BLaER1 (cell line): ENCODE data around the gene TRAPPC11.
"Not testable (repeated sequence)": the region's sequence is repeated elsewhere in the genome, so short reads cannot be mapped to it uniquely, and the experiment has no call there.

Experiments used
- H3K27ac ChIP-seq: shearing (Covaris generic); formaldehyde crosslinking; 2 replicates; pipeline ENCODE4 v1.8.1; 2022
- H3K27me3 ChIP-seq: shearing (Covaris generic); formaldehyde crosslinking; 2 replicates; pipeline ENCODE4 v1.8.1; 2022
- H3K36me3 ChIP-seq: shearing (Covaris generic); formaldehyde crosslinking; 2 replicates; pipeline ENCODE4 v1.8.1; 2022
- H3K4me1 ChIP-seq: shearing (Covaris generic); formaldehyde crosslinking; 2 replicates; pipeline ENCODE4 v1.8.1; 2022
- H3K4me2 ChIP-seq: shearing (Covaris generic); formaldehyde crosslinking; 2 replicates; pipeline ENCODE4 v1.8.1; 2022
- H3K4me3 ChIP-seq: shearing (Covaris generic); formaldehyde crosslinking; 2 replicates; pipeline ENCODE4 v1.8.1; 2022
- H3K9ac ChIP-seq: shearing (Covaris generic); formaldehyde crosslinking; 2 replicates; pipeline ENCODE4 v1.8.1; 2022
- H3K9me3 ChIP-seq: shearing (Covaris generic); formaldehyde crosslinking; 2 replicates; pipeline ENCODE4 v1.8.1; 2022
- H4K20me1 ChIP-seq: shearing (Covaris generic); formaldehyde crosslinking; 2 replicates; pipeline ENCODE4 v1.8.1; 2022
- Cebpa-rat ChIP-seq: shearing (Covaris generic); IDR thresholded peaks from 2 replicates; pipeline ENCODE4 v1.8.1; 2022

Gene TRAPPC11

DNA sequence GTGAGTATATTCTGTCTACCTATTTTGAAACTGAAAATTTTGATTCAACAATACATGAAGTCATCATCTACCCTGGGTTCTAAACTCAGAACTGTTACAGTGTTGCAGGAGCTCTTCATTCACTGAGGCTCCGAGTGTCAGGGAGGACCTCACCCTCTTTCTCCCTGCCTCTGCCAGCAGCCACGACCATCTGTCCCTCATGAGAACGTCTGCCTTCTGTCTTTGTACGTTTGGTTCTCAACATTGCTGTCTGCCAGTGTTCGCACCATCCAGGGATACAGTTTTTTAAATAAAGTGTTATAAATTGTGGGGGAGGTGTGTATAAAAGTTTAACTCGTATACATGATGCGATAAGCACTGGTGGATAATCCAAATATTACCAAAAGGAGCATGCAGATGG lies 55.5 kb downstream of the TRAPPC11 start:
- no peaks in the 10 kb centered on the region for H4K20me1 ChIP-seq
- H3K4me3 ChIP-seq: no peak overlapping the region
- H3K36me3 ChIP-seq: peaks cover 50% of the 10 kb centered on the region
- no peak overlapping the region for H3K9ac ChIP-seq
- H3K27ac ChIP-seq: no peak overlapping the region
- TF ChIP-seq Cebpa-rat: no peak
- no peak overlapping the region for H3K4me2 ChIP-seq
- H3K27me3 ChIP-seq: no peaks in the 10 kb centered on the region
- no peaks in the 10 kb centered on the region for H3K9me3 ChIP-seq
- no peaks in the 10 kb centered on the region for H3K4me1 ChIP-seq

DNA sequence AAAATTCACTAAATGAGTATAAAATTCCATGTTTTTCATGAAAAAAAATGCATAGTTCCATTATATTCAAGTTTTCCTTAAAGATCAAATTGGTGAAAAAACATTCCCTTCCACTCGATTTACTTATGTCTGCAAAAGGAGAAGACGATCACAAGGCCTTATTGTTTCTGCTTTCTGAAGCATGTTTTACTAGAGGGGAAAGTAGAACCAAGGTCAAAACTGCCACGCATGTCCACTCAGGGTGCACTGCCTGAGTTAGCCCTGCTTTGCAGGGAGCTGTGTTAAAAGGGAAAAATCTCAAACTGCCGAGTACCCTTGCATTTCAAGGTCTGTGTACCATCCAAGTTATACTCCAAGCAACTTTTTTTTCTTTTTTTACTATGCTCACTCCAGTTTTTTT lies 57.2 kb downstream of the TRAPPC11 start:
- H4K20me1 ChIP-seq: no peaks in the 10 kb centered on the region
- H3K9me3 ChIP-seq: peaks cover 4% of the 10 kb centered on the region
- H3K27ac ChIP-seq: no peak overlapping the region
- peaks cover 34% of the 10 kb centered on the region for H3K36me3 ChIP-seq
- H3K4me3 ChIP-seq: no peak overlapping the region
- H3K9ac ChIP-seq: no peak overlapping the region
- TF ChIP-seq Cebpa-rat: no peak
- H3K4me1 ChIP-seq: no peaks in the 10 kb centered on the region
- H3K4me2 ChIP-seq: no peak overlapping the region
- no peaks in the 10 kb centered on the region for H3K27me3 ChIP-seq

DNA sequence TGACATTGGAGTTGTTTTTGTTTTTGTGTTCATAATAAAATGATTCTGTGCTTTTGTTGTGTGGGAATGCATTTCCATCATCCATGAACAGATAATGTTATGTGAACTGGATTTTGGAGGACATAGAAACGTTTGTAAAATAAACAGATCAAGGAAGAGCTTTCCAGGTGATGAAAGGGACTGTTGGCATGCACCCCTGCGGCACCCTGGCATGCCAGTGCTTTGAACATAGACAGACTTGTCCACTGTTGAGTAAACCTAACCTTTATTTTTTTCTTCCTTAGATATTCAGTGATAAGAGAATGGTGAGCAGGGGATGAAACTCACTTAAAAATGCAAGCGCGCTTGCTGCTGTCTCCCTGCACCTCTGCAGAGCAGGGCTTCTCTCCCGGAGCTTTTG lies 59.8 kb downstream of the TRAPPC11 start:
- Histone ChIP-seq H3K4me2 (no peak overlapping the region), H3K9ac (no peak overlapping the region), H3K36me3 (peaks cover 11% of the 10 kb centered on the region), H3K4me1 (peaks cover 9% of the 10 kb centered on the region), H3K4me3 (no peak overlapping the region), H3K27me3 (no peaks in the 10 kb centered on the region), H3K9me3 (peaks cover 17% of the 10 kb centered on the region), H3K27ac (no peak overlapping the region), H4K20me1 (no peaks in the 10 kb centered on the region)
- TF ChIP-seq Cebpa-rat: no peak

DNA sequence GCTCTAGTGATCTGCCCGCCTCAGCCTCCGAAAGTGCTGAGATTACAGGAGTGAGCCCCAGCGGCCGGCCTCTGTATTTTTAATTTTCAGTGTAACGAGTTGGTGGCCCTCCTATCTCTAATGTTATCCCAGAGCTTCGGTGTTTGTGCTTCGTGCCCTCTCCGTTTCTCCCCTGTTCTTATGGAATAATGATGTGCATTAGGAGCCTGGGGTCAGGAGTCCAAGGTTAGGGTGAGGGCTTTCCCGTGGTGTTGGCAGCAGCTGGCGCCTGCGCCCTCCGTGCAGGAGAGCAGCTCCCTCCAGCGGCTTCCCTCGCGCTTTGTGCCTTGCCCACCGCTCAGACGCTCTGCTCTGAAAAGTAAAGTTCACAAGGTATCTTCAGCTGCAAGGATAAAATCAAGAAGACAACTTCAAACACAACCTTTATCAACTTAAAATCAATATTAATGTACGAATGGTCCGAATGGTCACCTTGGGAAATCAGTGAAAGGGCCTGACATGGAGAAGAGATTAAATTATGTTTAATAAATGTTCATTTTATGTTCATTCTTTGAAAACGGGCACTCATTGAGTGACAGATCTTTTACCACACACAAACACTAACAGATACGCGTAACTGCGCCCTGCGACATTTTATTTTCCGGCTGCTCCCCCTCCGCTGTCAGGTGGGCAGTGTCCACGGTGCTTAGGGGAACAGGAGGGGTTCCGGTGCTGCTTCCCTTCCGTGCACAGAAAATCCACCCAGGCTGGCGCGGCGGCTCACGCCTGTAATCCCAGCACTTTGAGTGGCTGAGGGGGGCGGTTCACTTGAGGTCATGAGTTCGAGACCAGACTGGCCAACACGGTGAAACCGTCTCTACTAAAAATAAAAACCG lies 62.4 kb downstream of the TRAPPC11 start:
- H3K27ac ChIP-seq: no peak overlapping the region
- no peak overlapping the region for H3K9ac ChIP-seq
- no peak for TF ChIP-seq Cebpa-rat
- no peak overlapping the region for H3K4me2 ChIP-seq
- no peaks in the 10 kb centered on the region for H3K36me3 ChIP-seq
- no peaks in the 10 kb centered on the region for H3K27me3 ChIP-seq
- no peak overlapping the region for H3K4me3 ChIP-seq
- no peaks in the 10 kb centered on the region for H4K20me1 ChIP-seq
- H3K4me1 ChIP-seq: peaks cover 15% of the 10 kb centered on the region
- H3K9me3 ChIP-seq: peaks cover 34% of the 10 kb centered on the region

DNA sequence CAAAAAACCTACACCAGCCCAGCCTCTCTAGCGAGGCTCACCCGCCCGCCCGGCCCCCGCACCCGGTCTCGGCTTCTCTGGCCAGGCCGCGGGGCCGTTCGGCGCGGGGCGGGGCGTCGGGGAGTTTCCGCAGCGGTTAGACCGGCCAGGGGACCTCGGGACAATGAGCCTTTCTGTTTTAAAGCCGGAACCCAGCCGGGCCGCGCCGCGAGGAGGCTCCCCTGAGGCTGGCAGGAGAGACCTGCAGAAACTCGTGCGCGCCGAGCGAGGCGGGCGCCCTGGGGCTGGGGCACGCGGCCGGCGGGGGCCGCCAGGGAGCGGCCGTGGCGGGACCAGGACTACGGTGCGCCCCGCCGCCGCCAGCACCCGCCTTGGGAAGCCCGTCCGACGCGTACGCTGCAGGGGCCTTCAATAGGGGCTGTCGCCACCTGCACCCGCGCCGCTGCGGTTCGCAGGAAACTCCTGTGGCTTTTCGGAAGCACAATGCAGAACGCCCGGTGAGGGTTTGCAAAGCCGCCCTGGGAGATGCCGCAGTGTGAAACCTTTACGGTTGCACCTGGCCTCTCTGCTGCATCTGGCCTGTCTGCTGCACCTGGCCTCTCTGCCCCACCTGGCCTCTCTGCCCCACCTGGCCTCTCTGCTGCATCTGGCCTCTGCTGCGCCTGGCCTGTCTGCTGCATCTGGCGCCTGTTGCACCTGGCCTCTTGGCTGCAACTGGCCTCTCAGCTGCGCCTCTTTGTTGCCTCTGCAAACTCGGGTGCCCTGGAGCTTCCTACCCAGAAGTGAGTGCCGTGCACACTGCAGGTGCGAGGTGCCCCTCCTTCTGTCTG lies 63.9 kb downstream of the TRAPPC11 start:
- H3K4me2 ChIP-seq: peak overlapping the region; percentile 68
- peak overlapping the region; percentile 67; the same call in 1 of the 2 replicates for H3K9ac ChIP-seq
- H3K4me1 ChIP-seq: peaks cover 15% of the 10 kb centered on the region
- TF ChIP-seq Cebpa-rat: no peak
- H3K9me3 ChIP-seq: peaks cover 34% of the 10 kb centered on the region
- peak overlapping the region; percentile 85 for H3K27ac ChIP-seq
- no peaks in the 10 kb centered on the region for H4K20me1 ChIP-seq
- H3K27me3 ChIP-seq: no peaks in the 10 kb centered on the region
- no peaks in the 10 kb centered on the region for H3K36me3 ChIP-seq
- H3K4me3 ChIP-seq: peak overlapping the region; percentile 61

DNA sequence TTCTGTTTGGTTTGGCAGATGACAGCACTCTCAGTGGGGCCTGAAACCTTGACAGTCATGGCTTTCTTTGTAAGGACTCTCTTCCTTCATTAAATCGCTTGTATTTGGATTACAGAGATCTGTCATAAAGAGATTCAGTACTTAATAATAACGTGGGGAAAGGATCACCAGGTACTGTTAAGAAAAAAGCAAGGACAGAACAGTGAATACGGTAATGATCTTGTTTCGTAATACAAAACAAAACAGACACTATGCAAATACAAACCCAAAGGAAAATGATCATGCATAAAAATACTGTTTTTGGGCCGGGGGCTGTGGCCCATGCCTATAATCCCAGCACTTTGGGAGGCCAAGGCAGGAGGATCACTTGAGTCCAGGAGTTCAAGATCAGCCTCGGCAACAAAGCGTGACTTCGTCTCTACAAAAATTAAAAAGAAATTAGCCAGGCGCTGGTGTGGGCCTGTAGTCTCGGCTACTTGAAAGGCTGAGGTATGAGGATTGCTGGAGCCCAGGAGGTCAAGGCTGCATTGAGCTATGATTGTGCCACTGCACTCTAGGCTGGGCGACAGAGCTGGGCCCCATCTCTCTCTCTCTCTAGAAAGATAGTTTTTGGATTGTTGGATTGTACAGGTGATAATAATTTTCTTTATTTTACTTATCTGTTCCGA lies 64.6 kb downstream of the TRAPPC11 start:
- Histone ChIP-seq H3K9me3 (peaks cover 34% of the 10 kb centered on the region), H3K4me2 (peak overlapping the region; percentile 68), H4K20me1 (no peaks in the 10 kb centered on the region), H3K27me3 (no peaks in the 10 kb centered on the region), H3K36me3 (no peaks in the 10 kb centered on the region), H3K9ac (no peak overlapping the region; the same call in 1 of the 2 replicates), H3K4me3 (peak overlapping the region; percentile 61), H3K4me1 (peaks cover 15% of the 10 kb centered on the region), H3K27ac (peak overlapping the region; percentile 85; the same call in 1 of the 2 replicates)
- TF ChIP-seq Cebpa-rat: no peak

DNA sequence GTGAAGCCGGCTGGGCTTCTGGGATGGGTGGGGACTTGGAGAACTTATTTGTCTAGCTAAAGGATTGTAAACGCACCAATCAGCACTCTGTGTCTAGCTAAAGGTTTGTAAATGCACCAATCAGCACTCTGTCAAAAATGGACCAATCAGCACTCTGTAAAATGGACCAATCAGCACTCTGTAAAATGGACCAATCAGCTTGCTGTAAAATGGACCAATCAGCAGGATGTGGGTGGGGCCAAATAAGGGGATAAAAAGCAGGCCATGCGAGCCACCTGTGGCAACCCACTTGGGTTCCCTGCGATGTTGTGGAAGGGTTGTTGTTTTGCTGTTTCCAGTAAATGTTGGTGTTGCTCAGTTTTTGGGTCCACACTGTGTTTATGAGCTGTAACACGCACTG lies 66.5 kb downstream of the TRAPPC11 start:
- not testable (repeated sequence) for H3K4me2 ChIP-seq, H3K9ac ChIP-seq, H3K36me3 ChIP-seq, H3K27me3 ChIP-seq, H3K27ac ChIP-seq, H3K4me3 ChIP-seq, H4K20me1 ChIP-seq
- H3K9me3 ChIP-seq: peaks cover 34% of the 10 kb centered on the region
- H3K4me1 ChIP-seq: peaks cover 15% of the 10 kb centered on the region

DNA sequence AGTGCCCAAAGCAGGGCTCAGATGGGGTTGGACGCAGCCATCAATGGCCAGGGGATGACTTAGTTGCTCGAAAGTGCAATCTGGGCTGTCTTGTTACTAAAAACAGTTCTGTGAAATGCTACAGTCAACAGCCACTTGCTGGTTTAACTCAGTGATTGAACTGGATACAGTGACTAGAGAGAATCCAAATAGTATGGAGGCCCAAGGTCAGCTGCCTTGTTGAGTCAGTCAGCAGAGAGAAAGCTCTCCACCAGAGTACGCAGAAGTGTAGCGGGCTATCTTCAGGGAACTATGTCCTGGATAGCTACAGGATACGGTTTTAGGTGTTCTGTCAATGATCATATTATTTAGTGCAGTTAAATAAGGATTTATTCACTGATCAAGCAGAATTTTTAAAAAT lies 68.4 kb downstream of the TRAPPC11 start:
- TF ChIP-seq Cebpa-rat: no peak
- peaks cover 20% of the 10 kb centered on the region for H3K9me3 ChIP-seq
- H3K27me3 ChIP-seq: no peaks in the 10 kb centered on the region
- H3K9ac ChIP-seq: no peak overlapping the region
- no peaks in the 10 kb centered on the region for H4K20me1 ChIP-seq
- no peak overlapping the region for H3K27ac ChIP-seq
- H3K4me3 ChIP-seq: no peak overlapping the region
- peaks cover 15% of the 10 kb centered on the region for H3K4me1 ChIP-seq
- H3K4me2 ChIP-seq: no peak overlapping the region
- no peaks in the 10 kb centered on the region for H3K36me3 ChIP-seq

DNA sequence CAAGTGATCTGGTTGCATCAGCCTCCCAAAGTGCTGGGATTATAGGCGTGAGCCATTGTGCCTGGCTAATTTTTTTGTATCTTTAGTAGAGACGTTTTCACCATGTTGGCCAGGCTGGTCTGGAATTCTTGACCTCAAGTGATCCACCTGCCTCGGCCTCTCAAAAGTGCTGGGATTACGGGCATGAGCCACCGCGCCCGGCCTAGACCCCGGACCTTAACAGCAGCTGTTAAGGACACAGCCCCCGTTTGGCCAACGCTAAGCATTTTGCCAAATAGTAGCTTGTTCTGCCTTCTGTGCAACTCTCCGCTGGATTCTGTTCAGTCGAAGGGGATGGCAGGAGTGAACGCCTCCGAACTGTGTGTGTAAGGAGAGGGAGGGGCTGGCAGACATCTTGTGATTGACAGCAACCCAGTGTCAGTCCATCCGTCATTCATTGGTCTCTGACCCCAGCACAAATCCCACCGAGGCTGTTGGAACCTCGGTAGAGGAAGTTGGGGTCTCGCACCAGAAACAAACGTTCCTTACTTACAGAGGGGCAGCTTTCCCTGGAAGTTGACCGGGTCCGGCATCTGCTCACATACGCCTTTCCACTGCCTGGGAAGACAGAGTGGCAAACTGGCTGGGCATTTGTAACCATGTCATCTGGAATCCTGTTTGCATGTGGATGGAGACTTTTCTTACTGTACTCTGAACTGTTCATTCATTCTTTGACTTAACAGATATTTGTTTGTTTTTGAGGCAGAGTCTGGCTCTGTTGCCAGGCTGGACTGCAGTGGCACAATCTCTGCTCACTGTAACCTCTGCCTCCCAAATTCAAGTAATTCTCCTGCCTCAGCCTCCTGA lies 69.4 kb downstream of the TRAPPC11 start:
- Histone ChIP-seq H3K4me1 (peaks cover 10% of the 10 kb centered on the region), H3K4me2 (no peak overlapping the region), H3K9ac (no peak overlapping the region), H3K36me3 (no peaks in the 10 kb centered on the region), H3K9me3 (peaks cover 20% of the 10 kb centered on the region), H3K27me3 (no peaks in the 10 kb centered on the region), H3K4me3 (no peak overlapping the region), H3K27ac (no peak overlapping the region), H4K20me1 (no peaks in the 10 kb centered on the region)
- no peak for TF ChIP-seq Cebpa-rat
